Activated gamma-delta T cell treated with Interleukin-2 at 50 U/mL for 16 hours (primary cell): Measurements from ENCODE around the gene NDUFB7.
"Not testable (repeated sequence)": the region's sequence is repeated elsewhere in the genome, so short reads cannot be mapped to it uniquely, and the experiment has no call there.

Experiments
- DNase-seq: peaks from one replicate; pipeline ENCODE4 v3.0.0-alpha.2; 2020

Gene NDUFB7

DNA sequence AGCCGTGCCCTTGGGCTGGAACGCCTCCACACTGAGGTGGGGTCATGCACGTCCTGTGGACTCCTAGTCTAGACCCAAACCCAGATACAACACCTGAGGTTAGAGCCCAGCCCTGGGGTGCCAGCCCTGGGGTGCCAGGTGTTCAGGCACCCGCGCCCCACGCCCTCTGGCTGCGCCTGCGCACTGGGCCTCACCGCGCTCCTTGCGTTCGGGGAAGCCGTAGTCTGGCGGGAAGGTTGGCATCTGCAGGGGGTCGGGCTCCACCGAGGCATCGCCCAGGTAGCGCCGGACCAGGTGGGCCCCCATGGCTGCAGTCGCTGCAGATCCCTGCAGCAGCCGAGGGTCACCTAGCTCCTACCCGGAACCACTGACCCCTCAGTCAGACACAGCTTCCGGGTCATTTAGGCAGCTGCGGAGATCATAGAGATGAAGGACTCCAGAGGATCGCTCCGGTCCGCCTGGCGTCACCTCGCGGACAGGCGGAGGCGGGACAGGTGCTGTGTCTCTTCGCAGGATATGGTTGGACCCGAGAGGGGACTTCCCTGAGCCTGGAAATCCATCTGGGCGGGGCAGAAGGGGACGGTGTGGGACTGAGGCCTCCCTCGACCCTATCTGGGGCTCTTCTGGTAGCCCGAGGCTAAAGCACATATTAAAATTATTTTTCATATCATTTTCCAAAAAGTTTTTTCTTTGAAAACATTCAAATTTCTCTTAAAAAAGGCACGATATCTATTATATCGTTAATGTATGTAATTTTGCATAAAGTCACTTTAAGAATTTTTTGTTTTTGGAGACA, at the start of gene NDUFB7:
Gene NDUFB7, minus strand, starts transcription at position 372 of the 796 bp plus-strand sequence. Its CDS starts 66 bp downstream, at position 306.
- DNase-seq = peak; percentile 88

DNA sequence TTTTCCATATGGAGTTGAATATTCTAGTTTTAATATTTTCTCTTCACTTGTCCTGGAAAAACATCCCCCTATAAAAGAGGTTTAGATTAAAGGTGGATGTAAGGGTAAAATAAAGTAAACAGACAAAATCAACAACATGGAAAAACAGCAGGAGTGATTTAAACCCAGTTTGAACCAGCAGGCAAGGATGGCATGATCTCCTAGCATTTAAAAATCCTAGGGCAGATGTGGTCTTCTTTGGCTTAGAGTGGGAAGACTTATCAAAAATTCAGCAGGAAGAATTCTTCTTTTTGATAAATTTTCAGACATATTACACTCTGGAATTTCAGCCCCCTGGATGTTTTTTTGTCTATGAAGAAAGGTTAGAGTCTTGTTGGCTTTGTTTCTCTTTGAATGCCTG, 47.5 kb upstream of the NDUFB7 start:
- DNase-seq = no peak

DNA sequence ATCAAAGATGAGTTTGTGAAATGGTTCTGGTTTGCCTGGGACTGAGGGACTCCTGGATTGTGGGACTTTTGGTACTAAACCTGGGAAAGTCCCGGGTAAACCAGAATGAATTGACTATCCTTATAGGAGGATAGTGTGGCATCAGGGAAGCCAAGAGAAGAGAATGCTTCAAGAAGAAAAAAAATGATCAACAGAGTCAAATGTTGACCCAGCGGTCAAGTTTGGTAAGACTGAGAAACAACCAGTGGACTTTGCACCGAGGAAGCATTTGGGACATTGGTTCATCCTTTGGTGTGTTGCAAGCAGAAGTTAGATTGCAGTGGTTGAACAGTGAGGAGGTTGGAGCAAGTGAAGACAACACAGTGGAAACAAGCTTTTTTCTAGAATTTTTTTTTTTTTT, 44.5 kb upstream of the NDUFB7 start:
- DNase-seq = no peak

DNA sequence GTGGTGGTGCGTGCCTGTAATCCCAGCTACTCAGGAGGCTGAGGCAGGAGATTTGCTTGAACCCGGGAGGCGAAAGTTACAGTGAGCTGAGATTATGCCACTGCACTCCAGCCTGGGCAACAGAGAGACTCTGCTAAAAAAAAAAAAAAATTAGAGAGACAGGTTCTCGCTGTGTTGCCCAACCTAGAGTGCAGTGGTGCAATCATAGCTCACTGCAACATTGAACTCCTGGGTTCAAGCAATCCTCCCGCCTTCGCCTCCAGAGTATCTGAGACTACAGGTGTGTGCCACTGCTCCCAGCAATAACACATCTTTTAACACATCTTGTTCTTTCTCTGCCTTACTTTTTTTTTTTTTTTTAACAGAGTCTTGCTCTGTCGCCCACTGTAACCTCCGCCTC, 43.8 kb upstream of the NDUFB7 start:
- DNase-seq = no peak

DNA sequence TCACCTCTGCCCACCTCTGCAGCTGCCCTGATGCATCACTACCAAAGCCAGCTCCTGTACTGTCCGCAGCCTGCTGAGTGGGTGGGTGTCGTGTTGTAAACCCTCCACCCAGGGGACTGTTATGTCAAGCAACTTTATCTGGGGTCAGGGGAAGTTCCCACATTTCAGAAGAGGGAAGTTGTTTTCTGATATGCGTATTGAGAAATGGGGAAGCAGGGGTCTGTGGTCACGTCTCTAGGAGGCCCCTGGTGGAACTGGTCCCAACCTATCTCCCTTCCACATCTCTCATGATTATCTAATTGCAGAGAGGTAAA, 42.2 kb upstream of the NDUFB7 start:
- DNase-seq = no peak

DNA sequence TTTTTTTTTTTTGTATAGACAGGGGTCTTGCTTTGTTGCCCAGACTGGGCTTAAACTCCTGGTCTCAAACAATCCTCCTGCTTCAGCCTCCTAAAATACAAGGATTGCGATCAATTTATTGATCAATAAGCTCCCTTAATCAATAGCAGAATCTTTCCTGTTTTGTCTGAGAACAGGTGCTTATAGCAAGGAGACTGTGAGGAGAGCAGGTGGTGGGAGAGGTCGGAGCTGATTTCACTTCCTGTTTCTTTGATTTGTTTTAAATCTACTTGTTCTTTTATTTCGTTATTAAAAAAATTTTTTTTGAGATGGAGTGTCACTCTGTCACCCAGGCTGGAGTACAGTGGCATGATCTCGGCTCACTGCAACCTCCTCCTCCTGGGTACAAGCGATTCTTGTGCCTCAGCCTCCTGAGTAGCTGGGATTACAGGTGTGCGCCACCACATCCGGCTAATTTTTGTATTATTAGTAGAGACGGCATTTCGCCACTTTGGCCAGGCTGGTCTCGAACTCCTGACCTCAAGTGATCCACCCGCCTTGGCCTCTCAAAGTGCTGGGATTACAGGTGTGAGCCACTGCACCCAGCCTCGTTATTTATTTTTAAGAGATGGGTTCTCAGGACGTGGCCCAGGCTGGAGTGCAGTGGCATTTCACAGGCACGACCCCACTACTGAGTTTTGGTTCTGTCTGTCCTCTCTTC, 41.7 kb upstream of the NDUFB7 start:
- DNase-seq = not testable (repeated sequence)

DNA sequence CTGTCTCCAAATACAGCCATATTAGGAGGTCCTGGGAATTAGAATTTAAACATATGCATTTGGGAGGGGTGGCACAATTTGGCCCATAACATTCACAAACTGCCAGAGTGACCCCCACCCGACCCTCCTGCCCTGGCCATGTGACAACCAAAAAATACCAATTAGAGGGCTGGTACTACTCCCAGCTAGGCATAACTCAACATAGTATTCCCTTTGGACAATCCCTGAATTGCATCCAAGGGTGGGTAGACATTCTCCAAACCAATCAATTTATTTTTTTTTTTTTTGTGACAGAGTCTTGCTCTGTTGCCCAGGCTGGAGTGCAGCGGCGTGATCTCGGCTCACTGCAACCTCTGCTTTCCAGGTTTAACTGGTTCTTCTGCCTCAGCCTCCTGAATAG, 40.8 kb upstream of the NDUFB7 start:
- DNase-seq = no peak

DNA sequence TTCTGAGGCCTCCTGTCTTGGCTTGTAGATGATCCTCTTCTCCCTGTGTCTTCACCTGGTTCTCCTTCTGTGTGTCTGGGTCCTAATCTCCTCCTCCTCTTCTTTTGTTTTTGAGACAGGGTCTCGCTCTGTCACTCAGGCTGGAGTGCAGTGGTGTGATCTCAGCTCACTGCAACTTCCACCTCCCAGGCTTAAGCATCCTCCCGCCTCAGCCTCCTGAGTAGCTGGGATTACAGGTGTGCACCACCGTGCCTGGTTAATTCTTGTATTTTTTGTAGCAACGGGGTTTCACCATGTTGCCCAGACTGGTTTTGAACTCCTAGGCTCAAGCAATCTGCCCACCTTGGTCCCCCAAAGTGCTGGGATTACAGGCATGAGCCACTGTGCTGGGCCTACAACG, 40.4 kb upstream of the NDUFB7 start:
- not testable (repeated sequence) for DNase-seq

DNA sequence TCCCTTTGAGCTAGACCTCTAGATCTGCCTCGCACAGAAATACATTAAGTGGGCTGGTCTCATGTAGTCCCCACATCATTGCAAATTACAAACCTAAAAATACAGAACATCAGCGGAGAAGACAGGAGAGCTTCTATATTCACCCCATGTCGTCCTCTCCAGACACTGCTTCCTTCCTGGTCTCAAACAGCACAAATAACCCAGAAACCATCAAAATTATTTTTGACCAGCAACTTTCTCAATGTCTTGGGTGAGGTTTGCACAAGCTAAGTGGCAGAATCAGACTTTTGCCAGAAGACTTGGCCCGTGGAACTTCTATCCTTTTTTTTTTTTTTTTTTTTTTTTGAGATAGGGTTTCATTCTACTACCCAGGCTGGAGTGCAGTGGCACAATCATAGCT, 39.2 kb upstream of the NDUFB7 start:
- DNase-seq = no peak

DNA sequence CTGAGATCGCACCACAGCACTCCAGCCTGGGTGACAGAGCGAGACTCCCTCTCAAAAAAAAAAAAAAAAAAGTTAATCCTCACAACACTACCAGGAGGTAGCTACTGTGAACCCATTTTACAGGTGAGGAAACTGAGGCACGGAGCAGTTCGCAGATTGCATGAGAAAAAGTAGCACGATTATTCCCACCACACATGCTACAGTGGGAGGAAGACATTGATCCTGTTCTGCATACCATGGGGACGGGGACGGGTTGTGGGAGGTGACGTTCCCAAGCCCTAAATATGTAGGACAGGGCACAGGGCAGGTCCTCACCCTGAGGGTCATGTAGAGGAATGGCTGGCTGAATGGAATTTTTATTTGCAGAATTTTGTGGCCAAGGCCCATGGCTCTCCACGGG, 34.8 kb upstream of the NDUFB7 start:
- no peak for DNase-seq

DNA sequence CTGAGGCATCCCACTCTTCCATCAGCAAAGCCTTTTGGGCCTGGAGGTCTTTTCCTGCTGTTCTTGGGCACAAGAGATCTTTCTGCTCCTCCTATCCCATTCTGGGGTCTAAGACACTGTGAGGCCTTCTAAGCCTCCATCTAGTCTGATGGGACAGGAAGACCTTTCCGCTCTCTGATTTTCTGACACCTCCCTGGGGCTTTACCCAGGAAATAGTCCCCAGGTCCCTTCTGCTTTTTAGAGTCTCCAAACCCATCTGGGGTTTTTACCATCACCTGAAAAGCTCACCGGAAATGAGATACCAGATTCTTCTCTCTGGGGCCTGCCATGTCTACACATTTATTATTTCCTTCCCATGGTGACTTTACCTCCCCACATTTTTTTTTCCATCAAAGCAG, 32.1 kb upstream of the NDUFB7 start:
- DNase-seq = no peak

DNA sequence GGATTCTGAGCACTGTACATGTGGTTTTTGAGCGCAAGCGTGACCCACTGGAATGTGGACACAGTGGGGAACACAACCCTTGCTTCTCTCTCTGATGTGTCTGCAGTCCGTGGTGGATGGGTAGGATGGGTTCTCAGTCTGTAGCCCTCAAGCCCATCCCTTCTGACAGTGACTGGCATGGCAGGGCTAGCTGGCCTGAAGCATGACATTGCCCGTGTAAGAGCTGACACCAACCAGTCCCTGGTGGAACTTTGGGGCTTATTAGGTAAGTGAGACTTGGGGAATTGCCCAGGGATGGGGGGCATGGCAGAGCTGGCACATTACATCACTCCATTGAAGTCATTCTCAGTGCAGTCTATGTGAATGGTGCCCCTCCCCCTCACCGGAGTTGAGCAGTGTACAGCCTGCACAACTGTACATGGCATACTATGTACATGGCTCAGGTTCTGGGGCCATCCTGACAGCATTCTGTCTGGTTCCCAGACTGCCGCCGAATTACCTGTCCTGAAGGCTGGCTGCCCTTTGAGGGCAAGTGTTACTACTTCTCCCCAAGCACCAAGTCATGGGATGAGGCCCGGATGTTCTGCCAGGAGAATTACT, 27.8 kb upstream of the NDUFB7 start:
- DNase-seq = no peak

DNA sequence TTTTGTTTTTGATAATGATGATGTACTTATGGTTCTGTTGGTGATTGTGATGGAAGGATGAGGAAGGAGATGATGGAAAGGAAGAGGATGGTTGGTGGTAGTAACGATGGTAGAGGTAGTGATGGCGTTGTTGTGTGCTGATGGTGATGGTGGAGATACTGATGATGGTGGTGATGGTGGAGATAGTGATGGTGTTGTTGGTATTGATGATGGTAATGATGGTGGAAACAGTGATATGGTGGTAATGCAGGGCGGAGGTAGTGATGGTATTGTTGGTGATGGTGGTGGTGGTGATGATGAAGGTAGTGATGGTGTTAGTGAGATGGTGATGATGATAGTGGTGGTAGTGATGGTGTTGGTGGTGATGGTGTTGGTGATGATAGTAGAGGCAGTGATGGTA, 23.7 kb upstream of the NDUFB7 start:
- DNase-seq = no peak

DNA sequence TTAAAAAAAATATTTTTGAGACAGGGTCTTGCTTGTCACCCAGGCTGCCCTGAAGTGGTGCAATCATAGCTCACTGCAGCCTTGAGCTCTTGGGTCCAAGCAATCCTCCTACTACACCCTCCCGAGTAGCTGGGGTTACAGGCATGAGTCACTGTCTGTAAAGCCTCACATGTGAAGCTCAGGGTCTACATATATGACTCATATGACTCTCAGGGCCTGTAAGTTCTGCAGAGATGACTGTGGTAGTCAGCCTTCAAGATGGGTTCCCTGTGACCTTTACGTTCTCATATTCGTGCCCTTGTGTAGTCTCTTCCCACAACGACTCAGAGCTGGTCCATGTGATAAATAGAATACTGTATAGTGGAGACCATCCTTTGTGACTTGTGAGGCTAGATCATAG, 17.6 kb upstream of the NDUFB7 start:
- not testable (repeated sequence) for DNase-seq

DNA sequence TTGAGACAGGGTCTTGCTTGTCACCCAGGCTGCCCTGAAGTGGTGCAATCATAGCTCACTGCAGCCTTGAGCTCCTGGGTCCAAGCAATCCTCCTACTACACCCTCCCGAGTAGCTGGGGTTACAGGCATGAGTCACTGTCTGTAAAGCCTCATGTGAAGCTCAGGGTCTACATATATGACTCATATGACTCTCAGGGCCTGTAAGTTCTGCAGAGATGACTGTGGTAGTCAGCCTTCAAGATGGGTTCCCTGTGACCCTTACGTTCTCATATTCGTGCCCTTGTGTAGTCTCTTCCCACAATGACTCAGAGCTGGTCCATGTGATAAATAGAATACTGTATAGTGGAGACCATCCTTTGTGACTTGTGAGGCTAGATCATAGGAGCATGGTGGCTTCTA, 13.3 kb upstream of the NDUFB7 start:
- DNase-seq = not testable (repeated sequence)

DNA sequence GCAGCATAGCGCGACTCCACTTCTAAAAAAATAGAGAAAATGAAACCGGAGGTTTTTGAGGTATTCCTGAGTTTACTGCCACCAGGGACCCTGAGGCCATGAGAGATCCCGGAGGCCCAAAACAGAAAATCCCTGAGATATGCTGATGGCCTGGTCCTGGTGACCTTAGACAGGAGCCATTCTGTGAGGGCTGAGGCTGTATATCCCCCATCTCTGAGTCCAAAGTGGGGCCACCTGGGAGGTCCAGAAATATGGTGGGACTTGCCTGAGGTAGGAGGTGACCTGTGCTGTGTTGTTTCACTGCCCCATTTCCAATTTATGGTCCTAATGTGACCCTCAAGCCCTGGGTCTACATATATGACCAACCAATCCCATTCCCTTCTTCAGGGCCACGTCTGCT, 12.5 kb upstream of the NDUFB7 start:
- DNase-seq = not testable (repeated sequence)

DNA sequence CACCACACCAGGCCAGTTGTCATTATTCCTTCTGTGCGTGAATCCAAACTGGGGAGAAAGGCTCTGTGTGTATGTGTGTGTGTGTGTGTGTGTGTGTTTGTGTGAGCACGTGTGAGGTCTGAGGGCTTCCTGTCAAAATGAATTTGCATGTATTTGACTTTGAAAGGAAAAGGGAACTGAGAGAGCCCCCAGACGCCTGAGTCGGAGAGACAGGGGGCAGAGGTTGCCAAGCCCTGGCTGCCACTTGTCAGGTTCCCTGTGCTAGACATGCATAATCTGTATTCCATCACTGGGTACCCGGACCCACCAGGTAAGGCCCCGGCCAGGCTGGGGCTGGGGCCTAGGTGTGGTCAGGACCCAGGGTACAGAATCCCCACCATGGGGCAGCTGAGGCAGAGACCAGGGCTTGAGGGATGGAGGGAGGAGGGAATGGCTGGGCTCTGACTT, 11.1 kb upstream of the NDUFB7 start, which contains the start of gene CLEC17A:
Gene CLEC17A, plus strand, starts transcription at position 191 of the 447 bp plus-strand sequence. Its CDS starts 77 bp downstream, at position 268.
- DNase-seq = no peak

DNA sequence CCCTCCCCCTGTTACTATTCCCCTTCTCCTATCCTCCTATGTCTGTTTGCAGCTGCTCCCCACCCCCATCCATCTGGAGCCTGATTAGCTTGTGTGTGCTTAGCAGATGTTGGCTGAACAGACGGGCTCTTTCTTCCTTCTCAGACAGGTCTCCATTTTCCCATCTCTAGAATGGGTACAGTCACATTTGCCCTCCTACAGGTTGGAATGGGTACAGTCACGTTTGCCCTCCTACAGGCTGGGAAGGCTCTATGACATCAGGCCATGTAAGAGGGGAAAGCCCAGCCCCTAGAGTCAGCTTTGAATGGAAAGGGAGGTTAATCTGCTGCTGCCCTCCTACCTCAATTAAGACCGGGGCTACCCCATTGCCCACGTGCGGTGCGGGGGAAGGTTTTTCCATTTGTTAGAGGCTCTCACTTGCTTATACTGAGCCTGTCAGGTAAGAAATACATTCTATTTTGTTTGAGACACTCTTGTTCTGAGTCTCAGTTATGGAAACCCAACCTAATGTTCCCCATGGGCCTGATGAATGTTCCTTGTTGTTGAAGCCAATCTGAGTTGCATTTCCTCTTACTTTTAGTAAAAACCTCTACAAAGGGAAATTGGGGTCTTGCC, 8.9 kb upstream of the NDUFB7 start:
- no peak for DNase-seq

DNA sequence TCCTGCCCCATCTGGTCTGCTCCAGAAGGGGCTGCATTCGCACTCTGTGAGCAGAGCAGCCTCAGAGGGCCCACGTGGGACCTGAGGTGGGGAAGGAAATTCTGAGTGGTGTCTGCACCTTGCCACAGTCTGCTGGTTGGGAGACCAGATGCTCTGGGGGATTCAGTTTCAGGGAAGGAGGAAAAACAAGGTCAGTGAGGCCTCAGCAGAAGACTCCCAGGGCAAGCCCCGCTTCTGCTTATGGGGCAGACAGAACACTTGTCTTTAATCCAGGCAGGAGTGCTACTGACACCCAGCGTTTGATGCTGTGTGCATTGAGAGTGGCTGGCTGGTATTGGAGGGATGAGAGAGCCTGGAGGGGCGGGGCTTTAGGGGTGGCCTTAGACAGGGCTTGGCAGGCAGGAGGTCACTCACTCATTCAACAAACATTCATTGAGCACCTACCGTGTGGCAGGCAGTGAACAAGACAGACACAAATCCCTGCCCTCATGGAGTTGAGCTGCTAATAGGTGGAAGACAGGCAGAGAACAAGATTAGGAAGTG, 6.1 kb upstream of the NDUFB7 start:
- no peak for DNase-seq

DNA sequence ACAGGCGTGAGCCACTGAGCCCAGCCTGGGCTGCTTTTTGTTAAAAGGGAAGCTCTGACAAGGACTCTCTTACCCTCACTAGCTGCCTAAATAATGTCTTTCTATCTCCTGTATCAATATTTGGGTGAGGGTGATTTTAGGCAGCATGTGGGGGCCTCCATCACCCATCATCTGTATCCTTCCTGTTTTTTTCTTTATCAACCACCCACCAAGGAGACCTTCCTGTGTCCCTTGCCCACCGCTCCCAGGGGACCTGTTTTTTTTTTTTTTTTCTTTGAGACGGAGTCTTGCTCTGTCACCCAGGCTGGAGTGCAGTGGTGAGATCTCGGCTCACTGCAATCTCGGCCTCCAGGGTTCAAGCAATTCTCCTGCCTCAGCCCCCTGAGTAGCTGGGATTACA, 5.4 kb upstream of the NDUFB7 start:
- no peak for DNase-seq

DNA sequence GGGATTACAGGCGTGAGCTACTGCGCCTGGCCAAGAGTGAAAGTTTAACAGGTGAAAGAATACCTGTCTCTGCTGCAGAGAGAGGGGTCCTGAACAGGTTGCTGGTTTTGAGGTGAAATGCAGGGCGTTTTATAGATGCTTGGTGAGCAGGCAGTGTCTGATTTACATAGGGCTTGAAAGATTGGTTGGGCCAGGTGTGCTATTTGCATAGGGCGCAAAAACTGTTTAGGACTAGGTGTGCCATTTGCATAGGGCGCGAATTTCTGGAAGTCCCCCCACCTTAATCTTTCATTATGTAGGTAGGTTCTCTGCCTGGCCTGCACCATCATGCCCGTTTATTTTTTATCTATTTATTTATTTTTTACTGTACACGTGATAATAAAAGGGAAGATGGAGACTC, 4.5 kb upstream of the NDUFB7 start:
- DNase-seq = no peak

DNA sequence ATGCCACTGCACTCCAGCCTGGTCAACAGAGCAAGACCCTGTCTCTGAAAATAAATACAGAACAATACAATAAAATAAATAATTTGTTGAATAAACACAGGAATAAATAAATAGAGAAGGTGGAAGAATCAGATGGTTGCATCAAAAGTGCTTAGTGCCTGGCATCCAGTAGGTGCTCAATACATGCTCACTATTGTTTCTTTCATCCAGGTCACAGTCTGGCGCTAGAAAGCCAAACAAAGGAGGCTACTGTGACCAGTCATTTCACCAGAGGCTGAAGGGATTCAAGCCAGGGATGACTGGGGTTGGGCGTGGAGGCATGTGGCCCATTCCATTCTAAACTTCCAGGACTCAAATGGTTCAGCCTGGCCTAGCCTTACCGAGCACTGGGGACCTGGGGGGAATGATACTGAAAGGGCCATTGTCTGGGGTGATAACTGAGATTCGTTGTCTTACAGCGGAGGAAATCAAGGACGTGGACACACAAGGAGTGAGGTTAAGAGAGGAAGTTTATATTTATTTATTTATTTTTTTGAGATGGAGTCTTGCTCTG, 3.6 kb upstream of the NDUFB7 start:
- no peak for DNase-seq
